ENCODE data around the gene SCG2. TPM values are rescaled to one million over a fixed set of nuclear protein-coding genes. Genes with fewer than 3 reads are reported as not detected.

Gene SCG2
- total and polyA plus RNA-seq, 2 of the 4 experiments (the other 2 are of a cell fraction) = 0.36 to 0.46 TPM

GRCh38 chr2:223554923-223555322, 47.2 kb downstream of the SCG2 start:
- dilution Hi-C loops (cut with HindIII; ENCODE audit: low sequenced_read_pairs, unreplicated experiment) = no loop called here
- Histone ChIP-seq H3K23ac (ENCODE audit: low read depth, low read length) (no peak overlapping the region), H2AK5ac (ENCODE audit: low read depth, low read length) (no peak overlapping the region), H2BK15ac (ENCODE audit: low read depth, low read length) (no peak overlapping the region), H3K18ac (ENCODE audit: low read depth, low read length) (no peak overlapping the region), H3K27me3 (ENCODE audit: control insufficient read depth, insufficient read depth, low read length) (no peaks in the 10 kb centered on the region), H3K9me1 (ENCODE audit: insufficient read depth, low read length) (peaks cover 3% of the 10 kb centered on the region; the same call in 1 of the 2 replicates), H3K56ac (ENCODE audit: extremely low read depth, insufficient read depth, low read length) (no peak overlapping the region), H2BK120ac (ENCODE audit: low read depth, low read length) (no peak overlapping the region), H4K20me1 (ENCODE audit: insufficient read depth, low read length) (no peaks in the 10 kb centered on the region), H3K4me3 (ENCODE audit: insufficient read depth, low read depth, low read length) (no peak overlapping the region), H4K8ac (ENCODE audit: low read depth in 2 of 2, low read length in 2 of 2) (no peak overlapping the region), H3K4me1 (ENCODE audit: control insufficient read depth, insufficient read depth, low read length) (no peaks in the 10 kb centered on the region), H3K9ac (ENCODE audit: low read depth, low read length) (no peak overlapping the region), H2AFZ (replicated peaks; ENCODE audit: low read length, poor library complexity) (no peak overlapping the region), H4K5ac (ENCODE audit: low read depth, low read length) (no peak overlapping the region), H3K79me1 (ENCODE audit: low read depth in 1 of 2, low read length in 2 of 2) (no peaks in the 10 kb centered on the region), H3K9me3 (ENCODE audit: control insufficient read depth, insufficient read depth, low read length) (no peaks in the 10 kb centered on the region), H2BK5ac (ENCODE audit: low read depth, low read length, poor library complexity, severe bottlenecking) (no peak overlapping the region), H3K4ac (ENCODE audit: low read depth, low read length) (no peak overlapping the region), H3K4me2 (ENCODE audit: low read depth, low read length) (no peak overlapping the region), H3K14ac (replicated peaks; ENCODE audit: low read depth, low read length) (no peak overlapping the region), H3K36me3 (ENCODE audit: control insufficient read depth, insufficient read depth, low read length) (no peaks in the 10 kb centered on the region), H2AK9ac (replicated peaks; ENCODE audit: low read depth, low read length, poor library complexity) (no peak overlapping the region), H3K27ac (ENCODE audit: insufficient read depth, low read length) (no peak overlapping the region), H2BK20ac (ENCODE audit: low read depth, low read length) (no peak overlapping the region), H4K91ac (ENCODE audit: insufficient read depth, low read depth, low read length) (no peak overlapping the region)
- TF ChIP-seq MAZ (IDR thresholded peaks at IDR 0.05; ENCODE audit: borderline replicate concordance, low read depth, low read length) = no peak
- TF ChIP-seq NFE2L2 (IDR thresholded peaks at IDR 0.05; ENCODE audit: low read depth, low read length) = no peak
- no peak for TF ChIP-seq MXI1 (IDR thresholded peaks at IDR 0.05; ENCODE audit: borderline replicate concordance, low read depth, low read length)
- DNase-seq = no peak
- in situ Hi-C loops (cut with MboI; ENCODE audit: low sequenced_read_pairs) = no loop called here
- BruUV-seq (replicated peaks) = no TSS peak
- no CpG with 5 or more reads among the region's 3 CpGs for WGBS, 2 experiments (ENCODE audit: extremely low coverage in 2 of 2, insufficient read length in 1 of 2)
- ChIA-PET CTCF (no interaction called here), POLR2A (ENCODE audit: unreplicated experiment) (no interaction called here)
- no peak for ATAC-seq (ENCODE audit: low read depth)
- intact Hi-C loops (cut with micrococcal nuclease) = no loop called here

All from IMR-90 (cell line).